Activated CD4-positive, alpha-beta T cell treated with anti-CD3 and anti-CD28 coated beads, Interleukin-2, amount 50 U/mL, for 16 hours (primary cell): ENCODE results near the gene PERM1.
"Not testable (repeated sequence)": the region's sequence is repeated elsewhere in the genome, so short reads cannot be mapped to it uniquely, and the experiment has no call there.

Source experiments
- DNase-seq: peaks from one replicate; pipeline ENCODE4 v3.0.0-alpha.2; 2020

The PERM1 gene

GRCh38 chr1:964691-965525 is 17.0 kb downstream of the PERM1 start:
- DNase-seq: no peak

- DNase-seq: no peak
Measured at GRCh38 chr1:963746-964525, 18.0 kb downstream of the PERM1 start.

GRCh38 chr1:963301-963651 is 18.6 kb downstream of the PERM1 start:
- no peak for DNase-seq

- no peak for DNase-seq
Measured at GRCh38 chr1:962381-963300, 19.3 kb downstream of the PERM1 start.

- DNase-seq: no peak
Measured at GRCh38 chr1:961132-961669, 20.7 kb downstream of the PERM1 start.

- DNase-seq: peak; percentile 86
Measured at GRCh38 chr1:960363-961131, 21.3 kb downstream of the PERM1 start, which contains the start of gene KLHL17. Gene KLHL17 (plus strand): TSS chr1:960584. CDS start chr1:960694, 110 bp downstream.

- DNase-seq: no peak
Measured at GRCh38 chr1:959731-960362, 22.0 kb downstream of the PERM1 start.

GRCh38 chr1:958823-959730 is 22.8 kb downstream of the PERM1 start, which contains the start of gene NOC2L:
Gene NOC2L (minus strand): TSS chr1:959256. CDS start chr1:959240, 16 bp downstream.
- peak; percentile 96 for DNase-seq

- DNase-seq: no peak
Measured at GRCh38 chr1:956636-957035, 25.3 kb downstream of the PERM1 start.

GRCh38 chr1:955474-955873 is 26.4 kb downstream of the PERM1 start:
- no peak for DNase-seq

- DNase-seq: no peak
Measured at GRCh38 chr1:954927-955326, 27.0 kb downstream of the PERM1 start.

- no peak for DNase-seq
Measured at GRCh38 chr1:953524-954320, 28.2 kb downstream of the PERM1 start.

GRCh38 chr1:952603-953002 is 29.3 kb downstream of the PERM1 start:
- no peak for DNase-seq

- no peak for DNase-seq
Measured at GRCh38 chr1:952201-952600, 29.7 kb downstream of the PERM1 start.

- no peak for DNase-seq
Measured at GRCh38 chr1:951364-951763, 30.5 kb downstream of the PERM1 start.

- DNase-seq: no peak
Measured at GRCh38 chr1:950881-951280, 31.0 kb downstream of the PERM1 start.

- no peak for DNase-seq
Measured at GRCh38 chr1:950268-950667, 31.6 kb downstream of the PERM1 start.

- no peak for DNase-seq
Measured at GRCh38 chr1:947958-948357, 33.9 kb downstream of the PERM1 start.

- not testable (repeated sequence) for DNase-seq
Measured at GRCh38 chr1:946811-947210, 35.1 kb downstream of the PERM1 start.
